Measurements from ENCODE around the gene FBXL15. TPM values are rescaled to one million over a fixed set of nuclear protein-coding genes. Genes with fewer than 3 reads are reported as not detected.

FBXL15 gene
- total and polyA plus RNA-seq, 2 of the 13 experiments (the other 11 are each of a cell fraction or from before 2014, with no cell fraction given), result 4.3 to 8.3 TPM

GRCh38 chr10:102461187-102462054 is 40.8 kb downstream of the FBXL15 start (continued):
- no peak for TF ChIP-seq ZZZ3 (CRISPR knock-in tag; IDR thresholded peaks at IDR 0.05; ENCODE audit: borderline replicate concordance)
- TF ChIP-seq ZNF674 (CRISPR knock-in tag; IDR thresholded peaks at IDR 0.05; ENCODE audit: low read depth), result no peak
- TF ChIP-seq POLR2AphosphoS5 (IDR thresholded peaks at IDR 0.05; ENCODE audit: low read depth, low read length), result peak; percentile 59
- peak; percentile 42 to 70; a peak in 3 of 4 replicates for TF ChIP-seq POLR2A (IDR thresholded peaks at IDR 0.05; ENCODE audit: insufficient read depth in 1 of 2, low read depth in 2 of 2, low read length in 2 of 2)
- TF ChIP-seq EHMT2 (IDR thresholded peaks at IDR 0.05; ENCODE audit: borderline replicate concordance, low read depth, low read length), result no peak
- peak; percentile 36 for TF ChIP-seq ASH2L (IDR thresholded peaks at IDR 0.05; ENCODE audit: insufficient read length, low read depth, low read length)
- TF ChIP-seq ZKSCAN8 (CRISPR knock-in tag; IDR thresholded peaks at IDR 0.05; ENCODE audit: borderline replicate concordance), result no peak
- TF ChIP-seq ZMYM3 (CRISPR knock-in tag; IDR thresholded peaks at IDR 0.05), result no peak
- TF ChIP-seq SMYD3 (CRISPR knock-in tag; IDR thresholded peaks at IDR 0.05), result peak; percentile 65; the same call in 1 of the 2 replicates
- TF ChIP-seq RXRB (CRISPR knock-in tag; IDR thresholded peaks at IDR 0.05; ENCODE audit: borderline replicate concordance), result 0 out of 2 replicates have a peak, but pooled peaks have one; percentile 23
- peak; percentile 99 for TF ChIP-seq ZEB1 (IDR thresholded peaks at IDR 0.05; ENCODE audit: insufficient replicate concordance, low read depth)
- TF ChIP-seq ZSCAN31 (CRISPR knock-in tag; IDR thresholded peaks at IDR 0.05; ENCODE audit: low read depth), result peak; percentile 17; the same call in 1 of the 2 replicates
- TF ChIP-seq ATF7-NPFF (CRISPR knock-in tag; IDR thresholded peaks at IDR 0.05; ENCODE audit: low read depth), result peak; percentile 68; the same call in 1 of the 2 replicates
- TF ChIP-seq GZF1 (CRISPR knock-in tag; IDR thresholded peaks at IDR 0.05), result no peak
- TF ChIP-seq NFKBIZ (CRISPR knock-in tag; IDR thresholded peaks at IDR 0.05), result no peak
- peak; percentile 37; the same call in 1 of the 2 replicates for TF ChIP-seq DMAP1 (CRISPR knock-in tag; IDR thresholded peaks at IDR 0.05)
- TF ChIP-seq ZBTB42 (CRISPR knock-in tag; IDR thresholded peaks at IDR 0.05), result no peak
- peak; percentile 81 for TF ChIP-seq GMEB2 (CRISPR knock-in tag; IDR thresholded peaks at IDR 0.05; ENCODE audit: low read depth)
- TF ChIP-seq CSRNP1 (CRISPR knock-in tag; IDR thresholded peaks at IDR 0.05), result peak; percentile 74; the same call in 1 of the 2 replicates
- no peak for TF ChIP-seq CSRNP2 (CRISPR knock-in tag; conservative IDR thresholded peaks at IDR 0.05; ENCODE audit: low read depth)

All from HepG2 (cell line).